Germinal center (tissue), 1 donor: ENCODE data around the gene EIF1B.

Experiments
- DNase-seq: peaks from one replicate; pipeline ENCODE4 v3.0.0; 2012; ENCODE audit warnings: mixed read lengths, low spot score

Gene EIF1B

GRCh38 chr3:40308725-40309417, 636 bp upstream of the EIF1B start:
- DNase-seq = peak; percentile 14

- peak; percentile 50 for DNase-seq
These were observed 603 bp downstream of the EIF1B start for GRCh38 chr3:40309925-40310695.

- no peak for DNase-seq
These were observed 1.2 kb downstream of the EIF1B start for GRCh38 chr3:40310705-40311104.

- DNase-seq = no peak
These were observed 3.2 kb downstream of the EIF1B start for GRCh38 chr3:40312661-40313226.

GRCh38 chr3:40313975-40314860, 4.7 kb downstream of the EIF1B start:
- no peak for DNase-seq

GRCh38 chr3:40317061-40317855, 7.8 kb downstream of the EIF1B start:
- peak; percentile 57 for DNase-seq

GRCh38 chr3:40321818-40322217, 12.3 kb downstream of the EIF1B start:
- DNase-seq = no peak

GRCh38 chr3:40323946-40324345, 14.4 kb downstream of the EIF1B start:
- no peak for DNase-seq

- DNase-seq = no peak
These were observed 15.1 kb downstream of the EIF1B start for GRCh38 chr3:40324621-40325020.

GRCh38 chr3:40325465-40325864, 16.0 kb downstream of the EIF1B start:
- no peak for DNase-seq

- no peak for DNase-seq
These were observed 18.9 kb downstream of the EIF1B start for GRCh38 chr3:40328374-40328773.

- no peak for DNase-seq
These were observed 19.6 kb downstream of the EIF1B start for GRCh38 chr3:40329071-40329470.

- no peak for DNase-seq
These were observed 23.2 kb downstream of the EIF1B start for GRCh38 chr3:40332684-40333083.

- DNase-seq = no peak
These were observed 23.9 kb downstream of the EIF1B start for GRCh38 chr3:40333416-40333815.

GRCh38 chr3:40333852-40334251, 24.3 kb downstream of the EIF1B start:
- no peak for DNase-seq

GRCh38 chr3:40336101-40336500, 26.6 kb downstream of the EIF1B start:
- no peak for DNase-seq

- no peak for DNase-seq
These were observed 27.1 kb downstream of the EIF1B start for GRCh38 chr3:40336511-40337135.

GRCh38 chr3:40337136-40338108, 27.9 kb downstream of the EIF1B start:
- DNase-seq = no peak

GRCh38 chr3:40339871-40340270, 30.4 kb downstream of the EIF1B start:
- DNase-seq = no peak
